ENCODE data around the gene RPL38. TPM values are rescaled to one million over a fixed set of nuclear protein-coding genes. Genes with fewer than 3 reads are reported as not detected.

Gene RPL38
- total RNA-seq, 1 experiment from 2014 or later: 3,689 TPM

- peaks cover 50% of the 10 kb centered on the region for H3K36me3 ChIP-seq (ENCODE audit: low read depth, low read length)
- peak overlapping the region; percentile 98 for H3K9ac ChIP-seq (ENCODE audit: low read length)
- no peaks in the 10 kb centered on the region for H3K9me2 ChIP-seq (replicated peaks; ENCODE audit: low read length)
- DNase-seq (no peak), ATAC-seq (no peak)
- H3F3A ChIP-seq (ENCODE audit: low read length, unreplicated experiment): peaks cover 8% of the 10 kb centered on the region
- peaks cover 50% of the 10 kb centered on the region for H3K79me2 ChIP-seq (ENCODE audit: low read length)
- H3K27me3 ChIP-seq (ENCODE audit: low read length): peaks cover 33% of the 10 kb centered on the region
- ChIA-PET CTCF (no interaction called here), POLR2A (ENCODE audit: unreplicated experiment) (no interaction called here)
- TF ChIP-seq EZH2phosphoT487 (IDR thresholded peaks at IDR 0.05; ENCODE audit: borderline replicate concordance, low read length) (no peak), CTCF (conservative IDR thresholded peaks at IDR 0.05; ENCODE audit: low read depth, low read length) (no peak), EZH2 (IDR thresholded peaks at IDR 0.05; ENCODE audit: low read length, unreplicated experiment) (no peak)
- peaks cover 29% of the 10 kb centered on the region for H3K4me1 ChIP-seq (ENCODE audit: insufficient read depth, low read length)
- intact Hi-C loops (cut with micrococcal nuclease): loop anchor here (10.0 kb wide), 1 partner anchor 900 kb away; no protein-coding TSS in a partner anchor
- BruUV-seq (replicated peaks): no TSS peak
- peaks cover 54% of the 10 kb centered on the region for H4K20me1 ChIP-seq (ENCODE audit: low read length)
- H3K4me2 ChIP-seq (ENCODE audit: low read length): peak overlapping the region; percentile 88
- no peaks in the 10 kb centered on the region for H3K9me3 ChIP-seq (ENCODE audit: low read length)
- peak overlapping the region; percentile 42 for H3K27ac ChIP-seq (ENCODE audit: low read length)
- H2AFZ ChIP-seq (ENCODE audit: low read length): no peak overlapping the region
- peak overlapping the region; percentile 96 for H3K4me3 ChIP-seq (ENCODE audit: low read length)
Measured at GRCh38 chr17:74204474-74204873, 996 bp downstream of the RPL38 start.

GRCh38 chr17:74205274-74205673 lies 1.8 kb downstream of the RPL38 start:
- H3K79me2 ChIP-seq (ENCODE audit: low read length): peaks cover 50% of the 10 kb centered on the region
- BruUV-seq (replicated peaks): no TSS peak
- no peaks in the 10 kb centered on the region for H3K9me3 ChIP-seq (ENCODE audit: low read length)
- H3K4me3 ChIP-seq (ENCODE audit: low read length): peak overlapping the region; percentile 96
- intact Hi-C loops (cut with micrococcal nuclease): loop anchor here (10.0 kb wide), 1 partner anchor 900 kb away; no protein-coding TSS in a partner anchor
- TF ChIP-seq EZH2 (IDR thresholded peaks at IDR 0.05; ENCODE audit: low read length, unreplicated experiment): no peak
- no peak for TF ChIP-seq CTCF (conservative IDR thresholded peaks at IDR 0.05; ENCODE audit: low read depth, low read length)
- no peak for TF ChIP-seq EZH2phosphoT487 (IDR thresholded peaks at IDR 0.05; ENCODE audit: borderline replicate concordance, low read length)
- ChIA-PET POLR2A (ENCODE audit: unreplicated experiment) (no interaction called here), CTCF (no interaction called here)
- H3K27ac ChIP-seq (ENCODE audit: low read length): no peak overlapping the region
- peaks cover 29% of the 10 kb centered on the region for H3K27me3 ChIP-seq (ENCODE audit: low read length)
- no peaks in the 10 kb centered on the region for H3K9me2 ChIP-seq (replicated peaks; ENCODE audit: low read length)
- H3F3A ChIP-seq (ENCODE audit: low read length, unreplicated experiment): peaks cover 13% of the 10 kb centered on the region
- H3K4me1 ChIP-seq (ENCODE audit: insufficient read depth, low read length): peaks cover 32% of the 10 kb centered on the region
- peaks cover 58% of the 10 kb centered on the region for H3K36me3 ChIP-seq (ENCODE audit: low read depth, low read length)
- H3K9ac ChIP-seq (ENCODE audit: low read length): no peak overlapping the region
- DNase-seq (no peak), ATAC-seq (no peak)
- peaks cover 56% of the 10 kb centered on the region for H4K20me1 ChIP-seq (ENCODE audit: low read length)
- H3K4me2 ChIP-seq (ENCODE audit: low read length): peak overlapping the region; percentile 88
- H2AFZ ChIP-seq (ENCODE audit: low read length): no peak overlapping the region

- H3F3A ChIP-seq (ENCODE audit: low read length, unreplicated experiment): peaks cover 20% of the 10 kb centered on the region
- ChIA-PET CTCF (no interaction called here), POLR2A (ENCODE audit: unreplicated experiment) (interaction anchor here (0.6 kb wide), 1 partner anchor 203 kb away, joined by 3 read pairs; no protein-coding TSS in a partner anchor)
- no peak for DNase-seq
- peak overlapping the region; percentile 88 for H3K4me2 ChIP-seq (ENCODE audit: low read length)
- no peak overlapping the region for H2AFZ ChIP-seq (ENCODE audit: low read length)
- no TSS peak for BruUV-seq (replicated peaks)
- H3K9ac ChIP-seq (ENCODE audit: low read length): no peak overlapping the region
- H3K27me3 ChIP-seq (ENCODE audit: low read length): peaks cover 18% of the 10 kb centered on the region
- no peaks in the 10 kb centered on the region for H3K9me2 ChIP-seq (replicated peaks; ENCODE audit: low read length)
- no peak for TF ChIP-seq EZH2 (IDR thresholded peaks at IDR 0.05; ENCODE audit: low read length, unreplicated experiment)
- TF ChIP-seq EZH2phosphoT487 (IDR thresholded peaks at IDR 0.05; ENCODE audit: borderline replicate concordance, low read length): no peak
- TF ChIP-seq CTCF (conservative IDR thresholded peaks at IDR 0.05; ENCODE audit: low read depth, low read length): no peak
- peaks cover 65% of the 10 kb centered on the region for H3K36me3 ChIP-seq (ENCODE audit: low read depth, low read length)
- peak overlapping the region; percentile 96; the same call in 1 of the 2 replicates for H3K4me3 ChIP-seq (ENCODE audit: low read length)
- no peaks in the 10 kb centered on the region for H3K9me3 ChIP-seq (ENCODE audit: low read length)
- H4K20me1 ChIP-seq (ENCODE audit: low read length): peaks cover 64% of the 10 kb centered on the region
- ATAC-seq: no peak
- H3K4me1 ChIP-seq (ENCODE audit: insufficient read depth, low read length): peaks cover 43% of the 10 kb centered on the region
- peaks cover 50% of the 10 kb centered on the region for H3K79me2 ChIP-seq (ENCODE audit: low read length)
- intact Hi-C loops (cut with micrococcal nuclease): loop anchor here (10.0 kb wide), 1 partner anchor 902 kb away; no protein-coding TSS in a partner anchor
- no peak overlapping the region for H3K27ac ChIP-seq (ENCODE audit: low read length)
Measured at GRCh38 chr17:74206332-74206818, 2.9 kb downstream of the RPL38 start.
